ENCODE results near the gene CMTM4.

Gene CMTM4

DNA sequence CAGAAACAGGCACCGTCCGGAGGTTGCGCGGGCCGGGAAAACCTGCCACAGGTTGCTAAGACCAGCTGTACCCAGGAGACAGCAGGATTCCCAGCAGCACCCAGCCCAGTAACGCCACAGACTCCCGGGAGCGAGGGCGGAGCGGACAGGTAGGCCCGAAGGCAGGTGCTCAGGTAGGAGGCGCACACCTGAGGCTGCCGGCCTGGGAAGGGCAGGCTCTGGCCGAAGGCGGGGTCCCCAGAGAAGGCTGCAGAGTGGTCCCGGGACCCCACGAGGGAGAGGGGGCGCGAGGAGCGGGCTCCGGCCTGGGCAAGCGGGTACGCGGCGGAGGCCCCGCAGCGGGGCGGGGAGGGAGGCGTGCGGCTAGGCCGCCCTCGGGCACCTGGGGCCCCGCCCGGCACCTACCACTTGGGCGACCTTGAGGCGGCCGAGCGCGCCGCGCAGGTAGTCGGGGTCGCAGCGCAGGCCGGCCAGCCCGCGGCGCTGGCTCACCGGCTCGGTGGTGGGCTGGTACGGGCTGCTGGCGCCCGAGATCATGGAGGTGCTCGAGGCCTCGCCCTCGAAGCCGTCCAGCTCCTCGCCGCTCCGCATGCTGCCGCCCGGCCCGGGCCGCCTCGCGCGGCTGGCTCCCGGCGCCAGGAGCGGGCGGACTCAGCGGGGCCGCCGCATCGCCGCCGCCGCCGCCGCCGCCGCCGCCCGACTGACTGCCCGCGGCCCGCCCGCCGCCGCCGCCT lies 441 bp downstream of the CMTM4 start:
- H3K4me3 ChIP-seq (replicated peaks; ENCODE audit: low read depth, low read length) = peak overlapping the region; percentile 73
- no peak for DNase-seq (ENCODE audit: extremely low read depth, low read depth)
- no peak for TF ChIP-seq CTCF (IDR thresholded peaks at IDR 0.05; ENCODE audit: low read depth, low read length, missing control alignments)

DNA sequence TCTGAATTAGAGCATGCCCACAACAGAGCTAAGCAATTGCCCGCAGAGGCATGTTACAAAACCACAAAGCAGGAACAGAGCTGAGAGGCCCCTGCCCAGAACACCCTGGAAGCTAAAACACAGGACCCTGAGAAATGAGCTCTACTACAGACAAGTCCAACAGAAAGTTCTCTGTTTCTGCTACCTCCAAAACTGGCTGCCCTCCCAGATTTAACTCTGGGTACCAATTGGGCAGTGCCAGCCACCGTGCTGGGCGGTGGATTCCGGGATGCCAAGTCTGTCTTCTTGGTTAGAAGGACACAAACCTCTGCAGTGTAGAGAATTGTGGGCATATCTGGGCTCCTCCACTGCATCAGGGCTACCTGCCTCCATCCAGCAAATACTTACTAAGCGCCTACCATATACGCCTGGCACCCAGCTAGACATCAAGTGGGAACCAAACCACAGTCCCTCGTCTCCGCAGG lies 1.0 kb downstream of the CMTM4 start:
- no peak for TF ChIP-seq CTCF (IDR thresholded peaks at IDR 0.05; ENCODE audit: low read depth, low read length, missing control alignments)
- H3K4me3 ChIP-seq (replicated peaks; ENCODE audit: low read depth, low read length) = peak overlapping the region; percentile 73
- no peak for DNase-seq (ENCODE audit: extremely low read depth, low read depth)

DNA sequence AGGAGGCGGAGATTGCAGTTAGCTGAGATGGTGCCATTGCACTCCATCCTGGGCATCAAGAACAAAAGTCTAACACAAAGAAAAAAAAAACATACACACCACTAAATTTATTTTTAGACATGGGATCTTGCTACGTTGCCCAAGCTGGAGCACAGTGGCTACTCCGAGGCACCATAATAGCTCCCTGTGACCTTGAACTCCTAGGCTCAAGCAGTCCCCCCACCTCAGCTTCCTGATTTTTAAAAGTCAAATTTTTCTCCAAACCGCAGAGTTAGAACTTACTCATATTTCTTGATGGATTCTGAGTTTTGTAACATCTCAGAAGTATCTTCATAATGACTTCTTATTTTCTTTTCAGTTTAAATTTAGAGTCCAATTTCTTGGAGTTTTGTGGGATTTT lies 3.4 kb downstream of the CMTM4 start:
- H3K4me3 ChIP-seq (replicated peaks; ENCODE audit: low read depth, low read length) = no peak overlapping the region
- no peak for DNase-seq (ENCODE audit: extremely low read depth, low read depth)
- no peak for TF ChIP-seq CTCF (IDR thresholded peaks at IDR 0.05; ENCODE audit: low read depth, low read length, missing control alignments)

- no peak for DNase-seq (ENCODE audit: extremely low read depth, low read depth)
- TF ChIP-seq CTCF (IDR thresholded peaks at IDR 0.05; ENCODE audit: low read depth, low read length, missing control alignments) = no peak
- H3K4me3 ChIP-seq (replicated peaks; ENCODE audit: low read depth, low read length) = no peak overlapping the region
These were observed 4.2 kb downstream of the CMTM4 start for GRCh38 chr16:66692341-66692740.

DNA sequence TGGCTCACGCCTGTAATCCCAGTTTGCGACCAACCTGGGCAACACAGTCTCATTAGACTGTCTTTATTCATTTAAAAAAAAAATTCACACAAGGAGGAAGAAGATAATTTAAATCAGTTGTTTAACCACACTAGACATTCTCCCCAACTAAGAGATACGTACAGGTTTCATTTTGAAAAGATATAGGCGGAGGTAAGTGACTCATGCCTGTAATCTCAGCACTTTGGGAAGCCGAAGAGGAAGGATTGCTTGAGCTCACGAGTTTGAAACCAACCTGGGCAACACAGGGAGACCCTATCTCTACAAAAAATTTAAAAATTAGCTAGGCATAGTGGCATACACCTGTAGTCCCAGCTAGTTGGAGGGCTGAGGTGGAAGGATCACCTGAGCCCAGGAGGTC lies 5.3 kb downstream of the CMTM4 start:
- no peak for TF ChIP-seq CTCF (IDR thresholded peaks at IDR 0.05; ENCODE audit: low read depth, low read length, missing control alignments)
- no peak overlapping the region for H3K4me3 ChIP-seq (replicated peaks; ENCODE audit: low read depth, low read length)
- no peak for DNase-seq (ENCODE audit: extremely low read depth, low read depth)

DNA sequence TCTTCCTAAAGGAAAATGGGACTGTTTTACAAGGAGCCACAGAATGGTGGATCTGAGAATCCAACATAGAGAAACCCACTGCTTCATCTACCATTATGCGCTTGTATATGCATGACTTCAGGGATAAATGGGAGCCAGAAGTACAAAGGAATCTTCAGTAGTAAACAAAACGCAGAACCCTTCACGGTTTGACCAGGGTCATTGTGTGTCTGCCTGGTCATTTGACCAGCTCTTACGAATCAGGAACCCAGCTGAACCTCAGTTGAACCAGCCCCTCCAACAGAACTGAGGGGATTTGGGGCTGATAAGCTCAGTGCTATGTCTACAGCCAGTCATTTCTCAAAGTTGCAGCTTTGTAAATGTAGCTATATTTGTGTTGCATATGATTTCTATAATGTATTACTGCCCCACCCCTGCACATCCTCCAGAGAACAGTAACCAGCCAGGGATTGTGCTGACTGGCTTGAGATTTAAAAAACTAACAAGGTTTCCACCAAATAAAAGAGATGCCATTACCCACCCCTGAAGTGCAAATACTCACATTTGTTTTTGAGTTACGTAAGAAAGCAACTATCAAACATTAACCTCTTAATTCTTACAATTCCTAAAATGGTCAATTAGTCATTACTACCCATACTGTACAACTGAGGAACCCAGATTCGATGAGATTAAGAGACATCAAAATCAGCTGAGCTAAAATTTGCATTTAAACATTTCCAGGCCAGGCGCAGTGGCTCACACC lies 6.3 kb downstream of the CMTM4 start:
- no peak for DNase-seq (ENCODE audit: extremely low read depth, low read depth)
- H3K4me3 ChIP-seq (replicated peaks; ENCODE audit: low read depth, low read length) = no peak overlapping the region
- TF ChIP-seq CTCF (IDR thresholded peaks at IDR 0.05; ENCODE audit: low read depth, low read length, missing control alignments) = no peak

Measured in HFF-Myc (cell line).